Muscle of leg (tissue), 11 donors: Measurements from ENCODE around the gene PDGFRB. TPM values are rescaled to one million over a fixed set of nuclear protein-coding genes. Genes with fewer than 3 reads are reported as not detected.

Experiments
- DNase-seq: peaks from one replicate; pipeline ENCODE4 v3.0.0; 2013
- H3K27ac ChIP-seq: one replicate; pipeline ENCODE4 v1.5.1; 2013; ENCODE audit warnings: mild to moderate bottlenecking, low read length, control low read depth
- H3K27me3 ChIP-seq: one replicate; pipeline ENCODE4 v1.6.1; 2013; ENCODE audit warnings: low read length; ENCODE audit not compliant: control insufficient read depth, insufficient read depth
- H3K36me3 ChIP-seq: one replicate; pipeline ENCODE4 v1.6.1; 2013; ENCODE audit warnings: low read length; ENCODE audit not compliant: control insufficient read depth, insufficient read depth
- H3K4me1 ChIP-seq: one replicate; pipeline ENCODE4 v1.6.1; 2013; ENCODE audit warnings: low read length; ENCODE audit not compliant: control insufficient read depth, insufficient read depth
- H3K4me3 ChIP-seq: one replicate; pipeline ENCODE4 v1.5.1; 2013; ENCODE audit warnings: low read length, control low read depth
- H3K9me3 ChIP-seq: replicated peaks from 2 replicates; pipeline ENCODE4 v1.6.1; 2013; ENCODE audit warnings: low read depth, low read length; ENCODE audit not compliant: control insufficient read depth
- WGBS: methylation state at CpG from one replicate; pipeline ENCODE4 v1.1.5; 2013; ENCODE audit warnings: missing lambda C conversion rate; ENCODE audit not compliant: insufficient coverage; 5-methylcytosine and 5-hydroxymethylcytosine counted together
- polyA plus RNA-seq, 8 donors: library from polyadenylated mRNA; unstranded; fragments of 120-200 nt; gene quantifications; one replicate each; pipeline versions ENCODE4 v1.2.1 to v1.2.3, GENCODE V29; 2013; ENCODE audit warnings: inconsistent platforms in 1 of 8, low replicate concordance in 1 of 8; ENCODE audit not compliant: insufficient read length in 8 of 8, insufficient read depth in 1 of 8
- total RNA-seq: library from RNA; stranded (reverse); fragments of 120-200 nt; gene quantifications from one replicate; pipeline ENCODE4 v1.2.4, GENCODE V29; 2013

The PDGFRB gene
- total and polyA plus RNA-seq, 9 donors = 109 to 152 (median 129) TPM

GRCh38 chr5:150124596-150124995, 31.0 kb downstream of the PDGFRB start:
- H3K27me3 ChIP-seq = no peaks in the 10 kb centered on the region
- H3K4me3 ChIP-seq = no peak overlapping the region
- DNase-seq = no peak
- peaks cover 3% of the 10 kb centered on the region for H3K4me1 ChIP-seq
- H3K36me3 ChIP-seq = peaks cover 72% of the 10 kb centered on the region
- no CpG with 5 or more reads among the region's 8 CpGs for WGBS
- no peak overlapping the region for H3K27ac ChIP-seq
- no peaks in the 10 kb centered on the region for H3K9me3 ChIP-seq

GRCh38 chr5:150124111-150124557, 31.5 kb downstream of the PDGFRB start:
- Histone ChIP-seq H3K4me3 (no peak overlapping the region), H3K27ac (no peak overlapping the region), H3K36me3 (peaks cover 76% of the 10 kb centered on the region), H3K27me3 (no peaks in the 10 kb centered on the region), H3K4me1 (peaks cover 3% of the 10 kb centered on the region), H3K9me3 (no peaks in the 10 kb centered on the region)
- WGBS = 60% methylated on average over 10 of the region's 11 CpGs
- DNase-seq = no peak

GRCh38 chr5:150123542-150123941, 32.1 kb downstream of the PDGFRB start:
- no peaks in the 10 kb centered on the region for H3K9me3 ChIP-seq
- WGBS = no CpG with 5 or more reads among the region's 4 CpGs
- H3K4me1 ChIP-seq = peaks cover 3% of the 10 kb centered on the region
- H3K4me3 ChIP-seq = no peak overlapping the region
- DNase-seq = no peak
- H3K27me3 ChIP-seq = no peaks in the 10 kb centered on the region
- H3K27ac ChIP-seq = no peak overlapping the region
- H3K36me3 ChIP-seq = peaks cover 76% of the 10 kb centered on the region

- Histone ChIP-seq H3K27me3 (no peaks in the 10 kb centered on the region), H3K4me3 (no peak overlapping the region), H3K36me3 (peaks cover 74% of the 10 kb centered on the region), H3K27ac (no peak overlapping the region), H3K9me3 (no peaks in the 10 kb centered on the region), H3K4me1 (peaks cover 3% of the 10 kb centered on the region)
- WGBS = 98% methylated on average over 10 of the region's 15 CpGs
- DNase-seq = no peak
Observed at GRCh38 chr5:150122536-150123481, 32.8 kb downstream of the PDGFRB start.

- WGBS = 18% methylated on average over 1 of the region's 5 CpGs
- no peaks in the 10 kb centered on the region for H3K27me3 ChIP-seq
- DNase-seq = no peak
- peaks cover 3% of the 10 kb centered on the region for H3K4me1 ChIP-seq
- H3K9me3 ChIP-seq = no peaks in the 10 kb centered on the region
- no peak overlapping the region for H3K27ac ChIP-seq
- H3K36me3 ChIP-seq = peaks cover 74% of the 10 kb centered on the region
- no peak overlapping the region for H3K4me3 ChIP-seq
Observed at GRCh38 chr5:150122158-150122510, 33.5 kb downstream of the PDGFRB start.

GRCh38 chr5:150121448-150122157, 34.0 kb downstream of the PDGFRB start:
- H3K36me3 ChIP-seq = peaks cover 70% of the 10 kb centered on the region
- no peaks in the 10 kb centered on the region for H3K27me3 ChIP-seq
- no peak overlapping the region for H3K27ac ChIP-seq
- no peak overlapping the region for H3K4me3 ChIP-seq
- peaks cover 3% of the 10 kb centered on the region for H3K4me1 ChIP-seq
- DNase-seq = no peak
- H3K9me3 ChIP-seq = no peaks in the 10 kb centered on the region
- 94% methylated on average over 13 of the region's 14 CpGs for WGBS

GRCh38 chr5:150120617-150121447, 34.8 kb downstream of the PDGFRB start:
- DNase-seq = no peak
- Histone ChIP-seq H3K4me1 (peaks cover 3% of the 10 kb centered on the region), H3K27me3 (no peaks in the 10 kb centered on the region), H3K36me3 (peaks cover 62% of the 10 kb centered on the region), H3K27ac (no peak overlapping the region), H3K4me3 (no peak overlapping the region), H3K9me3 (no peaks in the 10 kb centered on the region)
- 71% methylated on average over 18 of the region's 19 CpGs for WGBS

- H3K27ac ChIP-seq = no peak overlapping the region
- H3K9me3 ChIP-seq = no peaks in the 10 kb centered on the region
- H3K4me3 ChIP-seq = no peak overlapping the region
- no peaks in the 10 kb centered on the region for H3K27me3 ChIP-seq
- H3K36me3 ChIP-seq = peaks cover 60% of the 10 kb centered on the region
- peaks cover 3% of the 10 kb centered on the region for H3K4me1 ChIP-seq
- no peak for DNase-seq
- WGBS = 100% methylated on average over 1 of the region's 3 CpGs
Observed at GRCh38 chr5:150120062-150120441, 35.6 kb downstream of the PDGFRB start.

- 87% methylated on average over 10 of the region's 10 CpGs for WGBS
- H3K4me3 ChIP-seq = no peak overlapping the region
- H3K27me3 ChIP-seq = no peaks in the 10 kb centered on the region
- peaks cover 4% of the 10 kb centered on the region for H3K4me1 ChIP-seq
- peaks cover 62% of the 10 kb centered on the region for H3K36me3 ChIP-seq
- no peak overlapping the region for H3K27ac ChIP-seq
- H3K9me3 ChIP-seq = no peaks in the 10 kb centered on the region
- DNase-seq = no peak
Observed at GRCh38 chr5:150119421-150120061, 36.1 kb downstream of the PDGFRB start.
